Daoy (cell line): ENCODE results near the gene SNX25. TPM values are rescaled to one million over a fixed set of nuclear protein-coding genes. Genes with fewer than 3 reads are reported as not detected.
A peak's percentile ranks its signal among the peaks of the same experiment; 100 is the strongest.
"Not testable (repeated sequence)": the region's sequence is repeated elsewhere in the genome, so short reads cannot be mapped to it uniquely, and the experiment has no call there.

Source experiments
- DNase-seq: peaks from one replicate; pipeline ENCODE4 v3.0.0-alpha.2; 2015; ENCODE audit warnings: low read depth
- total RNA-seq: library from RNA; depleted of rRNA; stranded (reverse); fragments of >200 nt; shearing (Covaris generic); gene quantifications from 2 replicates; pipeline ENCODE4 v1.2.3, GENCODE V29; 2014

SNX25 gene
- total RNA-seq, 1 experiment from 2014 or later: 14.8 TPM

DNA sequence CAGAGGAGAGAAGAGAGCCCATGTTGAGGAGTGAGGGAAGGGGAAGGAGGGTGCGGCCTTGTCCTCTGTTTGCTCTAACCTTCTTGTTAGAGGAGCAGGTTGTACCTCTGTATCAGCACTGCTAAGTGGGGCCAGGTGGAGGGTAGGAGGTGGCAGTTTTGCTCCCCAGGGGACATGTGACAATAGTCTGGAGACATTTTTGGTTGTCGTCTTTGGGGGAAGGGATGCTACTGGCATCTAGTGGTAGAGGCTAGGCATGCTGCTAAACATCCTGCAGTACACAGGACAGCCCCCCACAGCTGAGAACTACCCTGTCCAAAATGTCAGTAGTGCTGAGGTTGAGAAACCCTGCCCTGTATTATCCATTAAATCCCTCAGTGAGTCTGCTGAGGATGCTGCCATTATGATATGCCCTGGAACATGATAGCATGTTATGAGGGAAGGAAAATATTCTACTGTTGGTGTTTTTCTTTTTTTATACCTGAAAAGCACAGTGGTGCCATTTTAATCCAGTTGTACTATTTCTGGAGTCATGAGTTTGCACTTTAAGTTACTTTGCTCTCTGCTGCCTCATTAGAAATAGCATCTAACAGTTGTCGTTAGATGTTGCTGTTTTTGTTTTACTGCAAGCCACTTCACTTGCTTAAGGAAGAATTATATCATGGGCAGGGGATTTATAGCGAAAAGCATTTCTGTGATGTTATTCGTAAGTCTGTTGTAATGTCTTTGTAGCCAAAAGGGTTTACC, 95.7 kb downstream of the SNX25 start:
- peak; percentile 17 for DNase-seq

GRCh38 chr4:185305979-185306442, 96.6 kb downstream of the SNX25 start:
- DNase-seq: peak; percentile 79

DNA sequence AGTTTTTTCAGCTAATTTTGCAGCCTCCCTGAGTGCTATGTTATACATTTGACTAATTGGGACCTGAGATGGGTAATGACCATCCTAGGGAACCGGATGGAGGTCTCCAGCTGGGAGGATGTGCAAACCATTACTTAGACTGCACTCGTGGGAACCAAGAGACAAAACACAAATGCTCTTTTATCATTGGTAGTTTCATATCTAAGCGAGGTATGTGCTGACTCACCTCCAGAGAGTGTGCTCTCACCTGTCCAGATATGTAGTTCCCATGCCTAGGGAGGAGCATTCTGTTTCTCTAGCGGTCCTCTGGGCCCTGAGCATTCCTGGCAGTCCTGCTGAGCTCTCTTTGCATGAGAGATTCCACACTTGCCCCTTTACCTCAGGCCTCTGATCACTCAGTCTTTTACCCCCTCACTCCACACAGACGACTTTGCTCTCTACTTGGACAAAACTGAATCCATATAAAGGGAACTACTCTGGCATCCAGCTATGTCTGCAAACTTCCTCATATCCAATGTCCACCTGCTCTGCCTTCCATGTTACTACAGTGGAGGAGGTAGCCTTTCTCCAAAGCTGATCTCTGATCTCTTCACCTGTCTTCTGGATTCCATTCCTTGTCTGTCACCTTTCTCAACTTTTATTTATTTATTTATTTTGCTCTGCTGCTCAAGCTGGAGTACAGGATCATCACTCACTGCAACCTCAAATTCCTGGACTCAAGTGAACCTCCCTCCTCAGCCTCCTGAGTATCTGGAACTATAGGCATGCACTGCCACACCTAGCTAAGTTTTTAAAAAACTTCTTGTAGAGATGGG, 97.9 kb downstream of the SNX25 start:
- DNase-seq: peak; percentile 40

DNA sequence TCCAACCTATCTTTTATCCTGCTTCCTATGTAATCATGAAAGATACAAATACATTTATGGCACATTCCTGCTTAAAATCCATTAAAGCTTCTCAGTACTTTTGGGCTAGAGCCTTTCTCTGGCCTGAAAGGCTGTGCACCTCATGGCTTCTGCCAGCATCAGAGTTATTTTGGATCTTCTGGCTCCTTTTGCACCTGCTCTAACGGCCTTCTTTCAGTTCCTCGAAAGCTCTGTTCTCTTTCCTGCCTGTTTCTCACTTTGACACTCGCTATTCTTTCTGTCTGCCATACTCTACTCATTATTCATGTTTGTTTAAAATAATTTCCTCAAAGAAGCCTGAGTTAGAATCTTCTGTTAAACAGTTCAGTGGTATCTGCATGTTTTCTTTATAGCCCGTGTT, 100.4 kb downstream of the SNX25 start:
- no peak for DNase-seq

- no peak for DNase-seq
These were observed 101.9 kb downstream of the SNX25 start for GRCh38 chr4:185311113-185311888.

DNA sequence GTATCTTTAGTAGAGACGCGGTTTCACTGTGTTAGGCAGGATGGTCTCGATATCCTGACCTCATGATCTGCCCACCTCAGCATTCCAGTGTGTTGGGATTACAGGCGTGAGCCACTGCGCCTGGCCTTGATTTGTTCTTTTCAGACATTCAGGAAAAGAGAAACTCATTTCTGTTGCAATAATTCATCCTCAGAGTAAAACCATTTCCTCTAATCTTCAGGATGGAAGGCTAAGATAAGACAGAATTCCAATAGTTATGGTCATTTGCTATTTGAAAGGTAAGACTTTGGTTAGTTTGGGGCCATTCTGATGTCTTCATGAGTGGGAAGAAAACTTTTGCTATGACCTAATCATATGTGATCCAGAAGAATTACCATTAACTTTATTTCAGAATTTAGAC, 103.3 kb downstream of the SNX25 start:
- no peak for DNase-seq

GRCh38 chr4:185317462-185317861, 108.1 kb downstream of the SNX25 start:
- DNase-seq: not testable (repeated sequence)

- DNase-seq: no peak
These were observed 108.5 kb downstream of the SNX25 start for GRCh38 chr4:185317880-185318279.

- no peak for DNase-seq
These were observed 109.3 kb downstream of the SNX25 start for GRCh38 chr4:185318679-185319078.

GRCh38 chr4:185322803-185323202, 113.4 kb downstream of the SNX25 start:
- DNase-seq: no peak

DNA sequence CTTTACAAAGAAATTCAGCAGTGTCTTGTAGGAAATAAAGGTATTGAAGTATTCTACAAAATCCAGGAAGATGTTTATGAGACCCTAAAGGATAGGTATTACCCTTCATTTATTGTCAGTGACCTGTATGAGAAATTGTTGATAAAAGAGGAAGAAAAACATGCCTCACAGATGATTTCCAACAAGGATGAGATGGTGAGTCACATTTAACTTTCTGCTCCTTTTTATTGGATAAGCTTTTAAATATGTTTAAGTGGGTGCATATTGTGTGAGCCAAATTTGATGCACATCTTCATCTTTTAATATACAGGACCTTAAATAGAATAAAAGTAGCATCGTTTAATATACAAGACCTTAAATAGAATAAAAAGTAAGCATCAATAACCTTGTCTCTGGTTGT, 114.2 kb downstream of the SNX25 start:
- no peak for DNase-seq

DNA sequence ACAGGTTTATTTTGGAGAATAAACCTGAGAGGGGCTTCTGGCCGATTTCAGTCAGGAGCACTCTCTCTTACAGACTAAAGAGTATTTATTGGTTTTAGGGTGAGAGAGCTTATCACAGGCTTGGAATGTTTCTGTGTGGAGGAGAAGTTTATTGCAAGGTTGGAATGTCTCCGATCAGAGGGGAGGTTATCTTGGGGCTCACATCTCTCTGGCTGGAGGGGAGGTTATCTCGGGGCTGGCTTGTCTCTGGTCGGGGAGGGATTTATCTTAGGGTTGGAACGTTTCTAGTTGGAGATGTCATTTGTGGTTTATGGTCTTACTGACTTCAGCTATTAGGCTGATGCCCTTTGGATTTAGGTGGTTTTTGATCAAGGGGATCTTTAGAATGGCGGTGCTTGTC, 115.0 kb downstream of the SNX25 start:
- DNase-seq: not testable (repeated sequence)

DNA sequence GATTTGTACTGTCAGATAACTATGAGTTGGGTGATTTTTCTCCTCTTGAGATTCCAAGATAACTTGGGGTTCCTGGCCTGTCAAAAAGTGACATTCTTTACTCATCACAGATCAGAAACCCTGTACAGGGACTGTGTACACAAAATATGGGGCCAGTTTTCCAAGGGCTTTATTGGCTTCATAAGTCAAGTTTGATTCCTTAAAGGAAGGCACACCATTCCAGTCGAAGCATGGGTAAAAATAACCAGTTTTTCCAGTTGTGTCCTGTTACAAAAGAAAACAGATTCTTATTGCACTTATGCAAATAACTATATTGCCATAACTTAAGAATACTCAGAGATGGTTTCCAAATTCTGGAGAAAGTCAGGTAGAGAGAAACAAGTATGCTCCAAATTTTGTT, 116.3 kb downstream of the SNX25 start:
- not testable (repeated sequence) for DNase-seq

GRCh38 chr4:185328586-185328985, 119.2 kb downstream of the SNX25 start:
- DNase-seq: no peak

DNA sequence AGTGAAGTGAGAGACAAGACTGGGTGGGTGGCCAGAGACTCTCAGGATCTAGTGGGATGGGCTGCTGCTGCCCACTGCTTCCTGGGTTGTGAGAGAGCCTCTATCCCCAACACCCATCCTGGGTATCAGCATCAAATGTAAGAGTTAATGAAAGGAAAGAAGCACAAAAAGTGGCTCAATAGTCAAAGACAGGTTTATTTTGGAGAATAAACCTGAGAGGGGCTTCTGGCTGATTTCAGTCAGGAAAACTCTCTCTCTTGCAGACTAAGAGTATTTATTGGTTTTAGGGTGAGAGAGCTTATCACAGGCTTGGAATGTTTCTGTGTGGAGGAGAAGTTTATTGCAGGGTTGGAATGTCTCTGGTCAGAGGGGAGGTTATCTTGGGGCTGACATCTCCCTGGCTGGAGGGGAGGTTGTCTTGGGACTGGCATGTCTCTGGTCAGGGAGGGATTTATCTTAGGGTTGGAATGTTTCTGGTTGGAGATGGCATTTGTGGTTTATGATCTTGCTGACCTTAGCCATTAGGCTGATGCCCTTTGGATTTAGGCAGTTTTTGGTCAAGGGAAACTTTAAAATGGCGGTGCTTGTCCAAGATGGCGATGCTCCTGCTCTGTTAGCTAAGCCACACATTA, 120.6 kb downstream of the SNX25 start:
- not testable (repeated sequence) for DNase-seq

- no peak for DNase-seq
These were observed 123.4 kb downstream of the SNX25 start for GRCh38 chr4:185332575-185333464.

DNA sequence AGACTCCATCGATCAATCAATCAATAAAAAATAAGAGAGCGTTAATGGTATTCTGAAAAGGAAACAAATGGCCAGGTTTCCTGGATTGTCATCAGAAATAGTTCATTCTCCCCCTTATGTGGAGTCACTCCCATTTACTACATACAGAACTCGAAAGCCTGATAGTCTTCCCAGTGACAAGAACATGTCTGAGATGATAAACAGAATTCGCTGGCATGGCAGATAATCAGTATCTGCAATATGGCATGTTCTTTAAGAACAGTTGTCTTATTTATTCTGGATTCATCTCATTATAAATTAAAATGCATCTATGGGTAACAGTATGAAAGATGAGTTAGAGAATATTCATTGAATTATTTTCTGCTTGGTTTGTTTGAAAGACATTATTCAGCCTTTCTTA, 124.9 kb downstream of the SNX25 start:
- DNase-seq: no peak

DNA sequence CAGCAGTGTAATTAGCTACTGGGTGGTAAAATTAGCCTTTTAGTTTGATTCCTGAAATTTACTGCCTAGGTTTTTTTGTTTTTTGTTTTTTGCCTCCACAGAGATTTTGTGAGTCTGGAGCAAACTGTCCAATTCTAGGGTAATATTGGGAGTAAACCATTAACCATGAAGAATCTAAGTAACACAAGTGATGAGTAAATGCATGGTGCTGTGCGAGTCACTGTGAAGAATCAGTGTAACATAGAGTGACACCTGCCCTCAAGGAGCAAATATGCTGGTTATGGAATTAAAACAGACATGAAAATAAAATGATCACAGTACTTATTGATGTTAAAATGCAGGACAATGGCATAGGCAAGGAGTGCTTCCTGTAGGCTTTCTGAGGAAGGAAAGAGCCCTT, 126.2 kb downstream of the SNX25 start:
- no peak for DNase-seq

DNA sequence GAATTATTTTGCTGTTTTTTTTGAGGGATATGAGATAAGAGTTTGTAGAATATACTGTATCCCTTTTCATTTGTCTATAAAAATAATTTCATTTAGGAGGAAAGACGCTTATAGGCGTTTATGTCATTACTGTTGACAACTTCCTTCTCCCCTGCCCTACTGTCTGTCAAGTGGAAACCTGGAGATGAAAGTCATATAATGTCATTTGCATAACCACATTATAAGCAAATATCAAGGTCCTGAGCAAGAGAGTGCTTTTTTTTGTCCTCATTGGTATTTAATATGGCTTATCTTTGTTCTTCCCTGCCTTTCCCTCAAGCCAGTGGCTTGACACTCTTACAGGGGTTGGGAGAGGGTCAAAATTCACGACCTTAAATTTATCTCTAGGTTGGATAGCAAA, 130.5 kb downstream of the SNX25 start:
- DNase-seq: no peak

DNA sequence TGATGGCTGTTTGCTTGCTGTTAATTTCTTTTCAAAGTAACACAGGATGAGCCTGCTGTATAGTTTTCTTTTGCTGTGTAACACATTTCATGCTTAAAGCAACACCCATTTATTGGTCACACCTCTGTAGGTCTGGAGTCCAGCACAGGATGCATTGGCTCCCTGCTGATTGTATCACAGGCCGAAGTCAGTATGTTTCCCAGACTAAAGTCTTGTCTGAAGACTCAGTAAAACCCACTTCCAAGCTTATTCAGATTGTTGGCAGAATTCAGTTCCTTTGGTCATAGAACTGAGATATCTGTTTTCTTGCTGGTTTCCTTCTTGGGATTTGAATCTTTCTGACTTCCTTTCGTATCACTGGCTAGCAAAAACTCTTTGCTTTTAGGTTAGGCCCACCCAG, 132.0 kb downstream of the SNX25 start:
- no peak for DNase-seq

- DNase-seq: no peak
These were observed 132.4 kb downstream of the SNX25 start for GRCh38 chr4:185341841-185342240.
